ENCODE measurements around the gene REV3L. TPM values are rescaled to one million over a fixed set of nuclear protein-coding genes. Genes with fewer than 3 reads are reported as not detected.

Gene REV3L
- total and polyA plus RNA-seq, 2 of the 8 experiments (the other 6 are each of a cell fraction or from before 2014, with no cell fraction given) = 2.1 to 6.6 TPM

- Histone ChIP-seq H2BK120ac (replicated peaks; ENCODE audit: low read depth, low read length) (no peak overlapping the region), H3K18ac (ENCODE audit: extremely low read depth, low read length) (no peak overlapping the region), H3K23me2 (ENCODE audit: low read depth, low read length) (no peaks in the 10 kb centered on the region), H3K79me2 (ENCODE audit: control insufficient read depth in 1 of 2, insufficient read depth in 2 of 2, low read length in 2 of 2) (no peaks in the 10 kb centered on the region), H4K20me1 (replicated peaks in 1 of 2; ENCODE audit: control insufficient read depth in 1 of 2, insufficient read depth in 2 of 2, low read length in 2 of 2) (peaks cover 0 to 2% of the 10 kb centered on the region in 2 experiments), H2BK15ac (ENCODE audit: low read length) (no peak overlapping the region), H3K27me3 (replicated peaks in 1 of 4; ENCODE audit: control insufficient read depth in 3 of 4, extremely low read depth in 1 of 4, insufficient read depth in 3 of 4, low read length in 3 of 4) (no peaks in the 10 kb centered on the region), H3K9ac (replicated peaks in 1 of 4; ENCODE audit: extremely low read depth in 1 of 4, low read depth in 3 of 4, low read length in 3 of 4) (no peak overlapping the region), H3K23ac (ENCODE audit: insufficient read length) (no peak overlapping the region), H3K4me1 (replicated peaks in 1 of 4; ENCODE audit: control insufficient read depth in 3 of 4, insufficient read depth in 4 of 4, low read length in 3 of 4) (no peaks in the 10 kb centered on the region), H2BK20ac (ENCODE audit: low read length) (no peak overlapping the region), H3K27ac (ENCODE audit: low read depth, low read length) (no peak overlapping the region), H3K36me3 (ENCODE audit: control insufficient read depth in 2 of 4, insufficient read depth in 4 of 4, low read length in 3 of 4) (no peaks in the 10 kb centered on the region; a peak in 1 of 8 replicates), H2BK12ac (ENCODE audit: low read depth, low read length) (no peak overlapping the region), H2BK5ac (ENCODE audit: low read depth, low read length) (no peak overlapping the region), H4K8ac (ENCODE audit: extremely low read depth, insufficient read depth, low read length) (no peak overlapping the region), H3K14ac (ENCODE audit: insufficient read length) (no peak overlapping the region), H3K4ac (replicated peaks; ENCODE audit: insufficient read length, low read depth, low read length) (no peak overlapping the region), H2AFZ (ENCODE audit: low read length) (no peak overlapping the region), H3K4me3 (ENCODE audit: extremely low read depth in 1 of 4, insufficient read depth in 2 of 4, low read depth in 3 of 4, low read length in 4 of 4) (no peak overlapping the region), H3K4me2 (ENCODE audit: insufficient read depth in 1 of 2, low read depth in 2 of 2, low read length in 2 of 2) (no peak overlapping the region), H4K91ac (replicated peaks; ENCODE audit: insufficient read length, low read length) (no peak overlapping the region), H3K56ac (replicated peaks; ENCODE audit: insufficient read length, low read depth, low read length) (no peak overlapping the region), H2AK5ac (ENCODE audit: low read depth, low read length) (no peak overlapping the region), H3K9me3 (ENCODE audit: insufficient read depth in 2 of 2, low read depth in 1 of 2, low read length in 1 of 2) (no peaks in the 10 kb centered on the region), H3K79me1 (ENCODE audit: low read depth, low read length) (no peaks in the 10 kb centered on the region), H4K5ac (ENCODE audit: insufficient read length, low read depth, low read length) (no peak overlapping the region)
- WGBS, 2 experiments (ENCODE audit: extremely low coverage in 1 of 2, insufficient coverage in 1 of 2, insufficient read length in 1 of 2, insufficient replicate concordance in 2 of 2, low coverage in 1 of 2, low lambda C conversion rate in 2 of 2, missing lambda C conversion rate in 1 of 2) = 88% methylated on average over 2 of the region's 2 CpGs; no CpG with 5 or more reads in 1 of the 2 experiments
- TF ChIP-seq ATF2 (IDR thresholded peaks at IDR 0.05; ENCODE audit: low read length) (no peak), SAP30 (IDR thresholded peaks at IDR 0.05; ENCODE audit: insufficient read depth, insufficient replicate concordance, low read length) (no peak)
- TF ChIP-seq, protein P1, sequence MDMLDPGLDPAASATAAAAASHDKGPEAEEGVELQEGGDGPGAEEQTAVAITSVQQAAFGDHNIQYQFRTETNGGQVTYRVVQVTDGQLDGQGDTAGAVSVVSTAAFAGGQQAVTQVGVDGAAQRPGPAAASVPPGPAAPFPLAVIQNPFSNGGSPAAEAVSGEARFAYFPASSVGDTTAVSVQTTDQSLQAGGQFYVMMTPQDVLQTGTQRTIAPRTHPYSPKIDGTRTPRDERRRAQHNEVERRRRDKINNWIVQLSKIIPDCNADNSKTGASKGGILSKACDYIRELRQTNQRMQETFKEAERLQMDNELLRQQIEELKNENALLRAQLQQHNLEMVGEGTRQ (IDR thresholded peaks at IDR 0.05; ENCODE audit: low read length) = no peak
- no peak for DNase-seq (ENCODE audit: low read depth in 1 of 2, low spot score in 2 of 2)
- CTCF ChIA-PET (ENCODE audit: partially characterized antibody) = interaction anchor here (1.0 kb wide), 1 partner anchor 11 kb away, joined by 3 read pairs; no protein-coding TSS in a partner anchor
- no peak for FAIRE-seq
- POLR2A ChIA-PET (ENCODE audit: partially characterized antibody) = no interaction called here
Observed at GRCh38 chr6:111377558-111378120, 105.4 kb downstream of the REV3L start.

All from H1 (cell line).